GM23338 (cell line): ENCODE results near the gene MYO1D. TPM values are rescaled to one million over a fixed set of nuclear protein-coding genes. Genes with fewer than 3 reads are reported as not detected.

Experiments
- ATAC-seq: fragments of 200-7000 bp; cut with Tn5 transposase; 3 replicates; pipeline ENCODE4 v1.9.1; 2020
- DNase-seq: peaks from one replicate; pipeline ENCODE4 v3.0.0-alpha.2; 2015; ENCODE audit warnings: low spot score
- H2AFZ ChIP-seq: fragments of 200-600 bp; sonication (generic); 2 replicates; pipeline ENCODE4 v1.8.0; 2016; ENCODE audit warnings: antibody characterized with exemption, mild to moderate bottlenecking, moderate library complexity
- H3F3A ChIP-seq: fragments of 200-600 bp; sonication (generic); replicated peaks from 2 replicates; pipeline ENCODE4 v1.8.0; 2017; ENCODE audit warnings: antibody characterized with exemption, mixed run types, low read depth
- H3K27ac ChIP-seq: fragments of 200-600 bp; sonication (generic); 2 replicates; pipeline ENCODE4 v1.6.1; 2016; ENCODE audit warnings: low read depth
- H3K27me3 ChIP-seq: fragments of 200-600 bp; sonication (generic); 2 replicates; pipeline ENCODE4 v1.8.0; 2016; ENCODE audit warnings: mild to moderate bottlenecking, mixed run types, moderate library complexity; ENCODE audit not compliant: insufficient read depth
- H3K36me3 ChIP-seq: fragments of 200-600 bp; sonication (generic); 2 replicates; pipeline ENCODE4 v1.8.0; 2016; ENCODE audit warnings: mild to moderate bottlenecking; ENCODE audit not compliant: insufficient read depth
- H3K4me1 ChIP-seq: fragments of 200-600 bp; sonication (generic); 2 replicates; pipeline ENCODE4 v1.8.0; 2016; ENCODE audit warnings: mild to moderate bottlenecking, moderate library complexity; ENCODE audit not compliant: insufficient read depth
- H3K4me2 ChIP-seq: fragments of 200-600 bp; sonication (generic); 2 replicates; pipeline ENCODE4 v1.7.1; 2017; ENCODE audit warnings: mixed run types
- H3K4me3 ChIP-seq: fragments of 200-600 bp; sonication (generic); 2 replicates; pipeline ENCODE4 v1.6.1; 2016; ENCODE audit warnings: mixed run types
- H3K79me2 ChIP-seq: fragments of 200-600 bp; sonication (generic); replicated peaks from 2 replicates; pipeline ENCODE4 v1.8.0; 2017; ENCODE audit warnings: mild to moderate bottlenecking; ENCODE audit not compliant: insufficient read depth
- H3K9me2 ChIP-seq: fragments of 200-600 bp; sonication (generic); 2 replicates; pipeline ENCODE4 v1.8.0; 2017; ENCODE audit not compliant: insufficient read depth
- H4K20me1 ChIP-seq: fragments of 200-600 bp; sonication (generic); replicated peaks from 2 replicates; pipeline ENCODE4 v1.8.0; 2017; ENCODE audit warnings: mild to moderate bottlenecking; ENCODE audit not compliant: insufficient read depth
- H3K27ac Mint-ChIP-seq: 2 replicates; pipeline ENCODE4 v1.8.0; 2020; ENCODE audit warnings: inconsistent platforms, mild to moderate bottlenecking, moderate library complexity, mixed read lengths
- H3K27me3 Mint-ChIP-seq: 3 replicates; pipeline ENCODE4 v1.8.0; 2022; ENCODE audit warnings: low read depth, mild to moderate bottlenecking, moderate library complexity, mixed read lengths, inconsistent platforms; ENCODE audit not compliant: insufficient read depth, poor library complexity
- H3K36me3 Mint-ChIP-seq: 3 replicates; pipeline ENCODE4 v1.8.0; 2021; ENCODE audit warnings: low read depth, mild to moderate bottlenecking, inconsistent platforms, moderate library complexity, mixed read lengths
- H3K4me1 Mint-ChIP-seq: 3 replicates; pipeline ENCODE4 v1.8.0; 2020; ENCODE audit warnings: mild to moderate bottlenecking, inconsistent platforms, mixed read lengths
- H3K4me3 Mint-ChIP-seq: 3 replicates; pipeline ENCODE4 v1.8.0; 2021; ENCODE audit warnings: moderate library complexity, mild to moderate bottlenecking, inconsistent platforms, mixed read lengths
- H3K9me3 Mint-ChIP-seq: 3 replicates; pipeline ENCODE4 v1.8.0; 2020; ENCODE audit warnings: moderate library complexity, mild to moderate bottlenecking, inconsistent platforms, mixed read lengths
- CREB1 ChIP-seq: fragments of 250-450 bp; sonication (Bioruptor Pico); IDR thresholded peaks from 2 replicates; pipeline ENCODE4 v1.5.0; 2020; ENCODE audit warnings: low read depth, mild to moderate bottlenecking, moderate library complexity
- JUNB ChIP-seq: IDR thresholded peaks from one replicate; pipeline ENCODE4 v1.6.1; 2016; ENCODE audit warnings: antibody characterized with exemption; ENCODE audit not compliant: unreplicated experiment
- POLR2AphosphoS5 ChIP-seq: IDR thresholded peaks from 2 replicates; pipeline ENCODE4 v1.6.1; 2016; ENCODE audit warnings: antibody characterized with exemption, low read depth
- STAT1 ChIP-seq: IDR thresholded peaks from one replicate; pipeline ENCODE4 v1.6.1; 2016; ENCODE audit warnings: antibody characterized with exemption; ENCODE audit not compliant: unreplicated experiment
- ZNF331 ChIP-seq: fragments of 250-450 bp; sonication (Bioruptor Pico); IDR thresholded peaks from 2 replicates; pipeline ENCODE4 v1.5.0; 2020; ENCODE audit warnings: low read depth, mild to moderate bottlenecking, moderate library complexity
- ZNF462 ChIP-seq: fragments of 250-450 bp; sonication (Bioruptor Pico); IDR thresholded peaks from 2 replicates; pipeline ENCODE4 v1.5.0; 2020; ENCODE audit warnings: mild to moderate bottlenecking, moderate library complexity
- polyA plus RNA-seq: library from polyadenylated mRNA; unstranded; fragments of >200 nt; fragmentation: Nextera tagmentation; extraction: Ambion mirVana; gene quantifications from 2 replicates; pipeline ENCODE4 v1.2.1, GENCODE V29; 2016
- total RNA-seq: library from RNA; depleted of rRNA; stranded (reverse); fragments of >200 nt; shearing (Covaris generic); gene quantifications from 2 replicates; pipeline ENCODE4 v1.2.3, GENCODE V29; 2014
- TF ChIP-seq, protein P1 (sequence below): IDR thresholded peaks from one replicate; pipeline ENCODE4 v1.6.1; 2018; ENCODE audit warnings: antibody characterized with exemption; ENCODE audit not compliant: unreplicated experiment

The MYO1D gene
- total and polyA plus RNA-seq, 2 experiments from 2014 or later = 8.6 to 28.6 TPM

DNA sequence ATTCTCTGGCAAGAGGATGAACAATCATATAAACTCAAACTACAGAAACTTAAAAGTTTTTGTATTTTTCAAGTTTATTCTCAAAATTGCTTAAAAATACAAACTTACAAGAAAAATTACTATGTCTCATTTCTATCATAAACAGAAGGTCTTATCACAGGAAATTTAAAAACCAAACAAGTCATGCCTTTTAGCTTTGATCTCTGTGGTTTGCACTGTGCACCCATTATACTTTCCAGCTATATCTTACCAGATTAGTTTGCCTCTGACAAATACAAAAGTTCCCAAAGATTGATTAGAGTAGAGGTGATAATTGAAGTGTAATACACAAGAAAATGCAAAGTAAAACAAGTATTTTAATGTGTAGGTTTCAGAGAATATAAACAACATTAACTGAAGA is 117.4 kb downstream of the MYO1D start:
- no peak for TF ChIP-seq STAT1
- TF ChIP-seq JUNB = no peak
- no peak for TF ChIP-seq POLR2AphosphoS5
- no peak for TF ChIP-seq CREB1
- H3K27me3 Mint-ChIP-seq = no peaks in the 10 kb centered on the region
- H3K4me1 Mint-ChIP-seq = peaks cover 4% of the 10 kb centered on the region; the same call in 2 of the 3 replicates
- no peaks in the 10 kb centered on the region for H3K36me3 ChIP-seq
- H3K27ac Mint-ChIP-seq = no peak overlapping the region
- no peak for ATAC-seq
- H3K27me3 ChIP-seq = no peaks in the 10 kb centered on the region
- no peak overlapping the region for H2AFZ ChIP-seq
- no peak overlapping the region for H3K27ac ChIP-seq
- no peaks in the 10 kb centered on the region for H3K9me3 Mint-ChIP-seq
- no peaks in the 10 kb centered on the region for H3K36me3 Mint-ChIP-seq
- H3K4me3 ChIP-seq = no peak overlapping the region
- H3K4me2 ChIP-seq = no peak overlapping the region
- H4K20me1 ChIP-seq = no peaks in the 10 kb centered on the region
- no peak for DNase-seq
- 0 out of 2 replicates have a peak, but pooled peaks cover 6% of the 10 kb centered on the region for H3K4me1 ChIP-seq
- no peaks in the 10 kb centered on the region for H3K79me2 ChIP-seq
- no peaks in the 10 kb centered on the region for H3F3A ChIP-seq
- H3K9me2 ChIP-seq = no peaks in the 10 kb centered on the region
- no peak overlapping the region for H3K4me3 Mint-ChIP-seq

- Histone ChIP-seq H3K27me3 (no peaks in the 10 kb centered on the region), H3K27ac (no peak overlapping the region), H3K4me3 (no peak overlapping the region), H2AFZ (no peak overlapping the region), H3K4me1 (0 out of 2 replicates have a peak, but pooled peaks cover 6% of the 10 kb centered on the region), H3K9me2 (no peaks in the 10 kb centered on the region), H3K36me3 (no peaks in the 10 kb centered on the region), H3F3A (no peaks in the 10 kb centered on the region), H3K4me2 (no peak overlapping the region), H3K79me2 (no peaks in the 10 kb centered on the region), H4K20me1 (no peaks in the 10 kb centered on the region)
- H3K4me3 Mint-ChIP-seq = no peak overlapping the region
- no peaks in the 10 kb centered on the region for H3K27me3 Mint-ChIP-seq
- no peak for ATAC-seq
- DNase-seq = no peak
- TF ChIP-seq, protein P1, sequence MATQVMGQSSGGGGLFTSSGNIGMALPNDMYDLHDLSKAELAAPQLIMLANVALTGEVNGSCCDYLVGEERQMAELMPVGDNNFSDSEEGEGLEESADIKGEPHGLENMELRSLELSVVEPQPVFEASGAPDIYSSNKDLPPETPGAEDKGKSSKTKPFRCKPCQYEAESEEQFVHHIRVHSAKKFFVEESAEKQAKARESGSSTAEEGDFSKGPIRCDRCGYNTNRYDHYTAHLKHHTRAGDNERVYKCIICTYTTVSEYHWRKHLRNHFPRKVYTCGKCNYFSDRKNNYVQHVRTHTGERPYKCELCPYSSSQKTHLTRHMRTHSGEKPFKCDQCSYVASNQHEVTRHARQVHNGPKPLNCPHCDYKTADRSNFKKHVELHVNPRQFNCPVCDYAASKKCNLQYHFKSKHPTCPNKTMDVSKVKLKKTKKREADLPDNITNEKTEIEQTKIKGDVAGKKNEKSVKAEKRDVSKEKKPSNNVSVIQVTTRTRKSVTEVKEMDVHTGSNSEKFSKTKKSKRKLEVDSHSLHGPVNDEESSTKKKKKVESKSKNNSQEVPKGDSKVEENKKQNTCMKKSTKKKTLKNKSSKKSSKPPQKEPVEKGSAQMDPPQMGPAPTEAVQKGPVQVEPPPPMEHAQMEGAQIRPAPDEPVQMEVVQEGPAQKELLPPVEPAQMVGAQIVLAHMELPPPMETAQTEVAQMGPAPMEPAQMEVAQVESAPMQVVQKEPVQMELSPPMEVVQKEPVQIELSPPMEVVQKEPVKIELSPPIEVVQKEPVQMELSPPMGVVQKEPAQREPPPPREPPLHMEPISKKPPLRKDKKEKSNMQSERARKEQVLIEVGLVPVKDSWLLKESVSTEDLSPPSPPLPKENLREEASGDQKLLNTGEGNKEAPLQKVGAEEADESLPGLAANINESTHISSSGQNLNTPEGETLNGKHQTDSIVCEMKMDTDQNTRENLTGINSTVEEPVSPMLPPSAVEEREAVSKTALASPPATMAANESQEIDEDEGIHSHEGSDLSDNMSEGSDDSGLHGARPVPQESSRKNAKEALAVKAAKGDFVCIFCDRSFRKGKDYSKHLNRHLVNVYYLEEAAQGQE = no peak
- TF ChIP-seq STAT1 = no peak
- peaks cover 1% of the 10 kb centered on the region; the same call in 2 of the 3 replicates for H3K36me3 Mint-ChIP-seq
- H3K27ac Mint-ChIP-seq = peak overlapping the region; percentile 15; the same call in 1 of the 2 replicates
- H3K4me1 Mint-ChIP-seq = peaks cover 4% of the 10 kb centered on the region; the same call in 2 of the 3 replicates
- H3K9me3 Mint-ChIP-seq = no peaks in the 10 kb centered on the region
Observed at GRCh38 chr17:32757963-32758362, 119.0 kb downstream of the MYO1D start.

DNA sequence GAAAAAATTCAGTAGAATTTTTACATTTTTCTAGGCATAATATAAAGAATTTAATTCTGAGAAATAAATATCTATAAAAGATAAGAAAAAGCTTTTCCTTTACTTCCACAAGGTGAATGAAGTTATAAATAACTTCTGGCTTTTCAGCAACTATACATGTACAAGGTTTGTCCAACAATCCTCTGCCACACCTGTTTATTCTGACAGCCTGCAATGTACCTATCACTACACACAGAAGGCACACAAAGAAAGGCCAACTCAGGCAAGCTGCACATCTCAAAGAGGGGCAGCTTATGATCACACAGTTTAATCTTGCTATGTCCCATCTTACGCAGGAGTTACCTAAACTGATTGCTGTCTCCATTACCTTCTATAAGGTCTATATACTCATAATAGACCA is 120.2 kb downstream of the MYO1D start:
- no peaks in the 10 kb centered on the region for H3K9me3 Mint-ChIP-seq
- TF ChIP-seq ZNF331 (CRISPR knock-in tag) (no peak), POLR2AphosphoS5 (no peak), JUNB (no peak), ZNF462 (CRISPR knock-in tag) (no peak)

More for the DNA sequence above, 120.2 kb downstream of the MYO1D start:
- H3K36me3 Mint-ChIP-seq = peaks cover 3% of the 10 kb centered on the region; the same call in 2 of the 3 replicates
- ATAC-seq = no peak
- H3F3A ChIP-seq = no peaks in the 10 kb centered on the region
- H4K20me1 ChIP-seq = no peaks in the 10 kb centered on the region
- no peaks in the 10 kb centered on the region for H3K79me2 ChIP-seq
- no peak overlapping the region for H3K4me3 Mint-ChIP-seq
- no peak overlapping the region for H3K27ac ChIP-seq
- no peaks in the 10 kb centered on the region for H3K27me3 Mint-ChIP-seq
- H3K4me1 ChIP-seq = 0 out of 2 replicates have a peak, but pooled peaks cover 6% of the 10 kb centered on the region
- no peak overlapping the region for H3K4me3 ChIP-seq
- H3K27me3 ChIP-seq = no peaks in the 10 kb centered on the region
- H3K4me1 Mint-ChIP-seq = peaks cover 4% of the 10 kb centered on the region; the same call in 2 of the 3 replicates
- no peaks in the 10 kb centered on the region for H3K9me2 ChIP-seq
- no peaks in the 10 kb centered on the region for H3K36me3 ChIP-seq
- H3K4me2 ChIP-seq = no peak overlapping the region
- H3K27ac Mint-ChIP-seq = no peak overlapping the region
- no peak for DNase-seq
- H2AFZ ChIP-seq = no peak overlapping the region
